WTC11 (cell line): ENCODE data around the gene RBP3. TPM values are rescaled to one million over a fixed set of nuclear protein-coding genes. Genes with fewer than 3 reads are reported as not detected.

Experiments used
- ATAC-seq: fragments of 200-7000 bp; cut with Tn5 transposase; 2 replicates; pipeline ENCODE4 v1.10.0; 2021; ENCODE audit warnings: mild to moderate bottlenecking, moderate library complexity
- CTCF ChIA-PET: fragments of 300-600 bp; sonication (Branson Sonifier 250); formaldehyde crosslinking; loops from one replicate; lab custom pipeline; 2021; ENCODE audit warnings: antibody characterized with exemption; lab: Charles Lee
- POLR2A ChIA-PET: fragments of 350-600 bp; sonication (Branson Sonifier 250); formaldehyde crosslinking; loops from one replicate; lab custom pipeline; 2021; ENCODE audit warnings: antibody characterized with exemption; lab: Charles Lee
- DNase-seq: peaks from one replicate; pipeline ENCODE4 v3.0.0; 2021; ENCODE audit warnings: low spot score
- H3K27ac Mint-ChIP-seq: 2 replicates; pipeline ENCODE4 v1.8.0; 2021; ENCODE audit warnings: mixed read lengths
- H3K27me3 Mint-ChIP-seq: 2 replicates; pipeline ENCODE4 v1.8.0; 2021; ENCODE audit warnings: low read depth, mild to moderate bottlenecking, moderate library complexity, mixed read lengths
- H3K36me3 Mint-ChIP-seq: 2 replicates; pipeline ENCODE4 v1.8.0; 2021; ENCODE audit warnings: mixed read lengths
- H3K4me1 Mint-ChIP-seq: 2 replicates; pipeline ENCODE4 v1.8.0; 2022; ENCODE audit warnings: mixed read lengths
- H3K4me3 Mint-ChIP-seq: 2 replicates; pipeline ENCODE4 v1.8.0; 2021; ENCODE audit warnings: mild to moderate bottlenecking, moderate library complexity, mixed read lengths
- H3K9me3 Mint-ChIP-seq: 2 replicates; pipeline ENCODE4 v1.8.0; 2021; ENCODE audit warnings: mixed read lengths
- ATF1 ChIP-seq: sonication (generic); formaldehyde crosslinking; IDR thresholded peaks from 2 replicates; pipeline ENCODE4 v1.8.1; 2023; ENCODE audit warnings: mild to moderate bottlenecking, moderate library complexity, missing genetic modification reagents
- ATF6 ChIP-seq: sonication (generic); formaldehyde crosslinking; IDR thresholded peaks from 2 replicates; pipeline ENCODE4 v1.8.1; 2023; ENCODE audit warnings: mild to moderate bottlenecking, missing genetic modification reagents
- CBFB ChIP-seq: sonication (generic); formaldehyde crosslinking; IDR thresholded peaks from 2 replicates; pipeline ENCODE4 v1.8.1; 2022; ENCODE audit warnings: mild to moderate bottlenecking, low read depth, missing genetic modification reagents
- CREM ChIP-seq: sonication (generic); formaldehyde crosslinking; IDR thresholded peaks from 2 replicates; pipeline ENCODE4 v1.8.1; 2022; ENCODE audit warnings: mild to moderate bottlenecking, missing genetic modification reagents, moderate library complexity
- ETV6 ChIP-seq: sonication (generic); formaldehyde crosslinking; IDR thresholded peaks from 2 replicates; pipeline ENCODE4 v1.8.1; 2022; ENCODE audit warnings: mild to moderate bottlenecking, missing genetic modification reagents
- FOXJ3 ChIP-seq: sonication (generic); formaldehyde crosslinking; IDR thresholded peaks from 2 replicates; pipeline ENCODE4 v1.9.0; 2021; ENCODE audit warnings: missing genetic modification reagents, mild to moderate bottlenecking, borderline replicate concordance
- IRF2 ChIP-seq: sonication (generic); formaldehyde crosslinking; IDR thresholded peaks from 2 replicates; pipeline ENCODE4 v1.8.0; 2022; ENCODE audit warnings: low read depth, missing genetic modification reagents, borderline replicate concordance
- MYBL2 ChIP-seq: sonication (generic); formaldehyde crosslinking; IDR thresholded peaks from 2 replicates; pipeline ENCODE4 v1.8.1; 2023; ENCODE audit warnings: mild to moderate bottlenecking, moderate library complexity, missing genetic modification reagents
- NFYB ChIP-seq: sonication (generic); formaldehyde crosslinking; conservative IDR thresholded peaks from 2 replicates; pipeline ENCODE4 v1.8.0; 2022; ENCODE audit warnings: low read depth, missing genetic modification reagents
- NR1H2 ChIP-seq: sonication (generic); formaldehyde crosslinking; IDR thresholded peaks from 2 replicates; pipeline ENCODE4 v1.9.0; 2021; ENCODE audit warnings: mild to moderate bottlenecking, moderate library complexity, missing genetic modification reagents
- NR3C1 ChIP-seq: sonication (generic); formaldehyde crosslinking; conservative IDR thresholded peaks from 2 replicates; pipeline ENCODE4 v1.8.1; 2023; ENCODE audit warnings: low read depth, mild to moderate bottlenecking, missing genetic modification reagents
- SP1 ChIP-seq: sonication (generic); formaldehyde crosslinking; conservative IDR thresholded peaks from 2 replicates; pipeline ENCODE4 v1.8.1; 2022; ENCODE audit warnings: missing genetic modification reagents
- USF2 ChIP-seq: sonication (generic); formaldehyde crosslinking; IDR thresholded peaks from 2 replicates; pipeline ENCODE4 v1.8.1; 2023; ENCODE audit warnings: mild to moderate bottlenecking, missing genetic modification reagents, moderate library complexity
- ZNF121 ChIP-seq: sonication (generic); formaldehyde crosslinking; IDR thresholded peaks from 2 replicates; pipeline ENCODE4 v1.8.0; 2023; ENCODE audit warnings: missing genetic modification reagents
- ZNF138 ChIP-seq: sonication (generic); formaldehyde crosslinking; conservative IDR thresholded peaks from 2 replicates; pipeline ENCODE4 v1.8.1; 2022; ENCODE audit warnings: mild to moderate bottlenecking, moderate library complexity, missing genetic modification reagents
- ZNF219 ChIP-seq: sonication (generic); formaldehyde crosslinking; IDR thresholded peaks from 2 replicates; pipeline ENCODE4 v1.8.0; 2023; ENCODE audit warnings: missing genetic modification reagents, mild to moderate bottlenecking, borderline replicate concordance
- ZNF232 ChIP-seq: sonication (generic); formaldehyde crosslinking; IDR thresholded peaks from 2 replicates; pipeline ENCODE4 v1.8.0; 2022; ENCODE audit warnings: mild to moderate bottlenecking, missing genetic modification reagents
- ZNF423 ChIP-seq: fragments of 250-450 bp; sonication (Bioruptor Pico); IDR thresholded peaks from 2 replicates; pipeline ENCODE4 v2.1.2; 2022; ENCODE audit warnings: mild to moderate bottlenecking, moderate library complexity
- total RNA-seq: library from RNA; stranded (reverse); gene quantifications from 3 replicates; pipeline ENCODE4 v1.2.3, GENCODE V29; 2021
- TF ChIP-seq, protein P1 (sequence below): sonication (generic); formaldehyde crosslinking; IDR thresholded peaks from 2 replicates; pipeline ENCODE4 v1.8.1; 2023; ENCODE audit warnings: mild to moderate bottlenecking, missing genetic modification reagents, moderate library complexity
- TF ChIP-seq, protein P2 (sequence below): fragments of 250-450 bp; sonication (Bioruptor Pico); IDR thresholded peaks from 2 replicates; pipeline ENCODE4 v1.8.0; 2021; ENCODE audit warnings: mild to moderate bottlenecking
- TF ChIP-seq, protein P3 (sequence below): sonication (generic); formaldehyde crosslinking; IDR thresholded peaks from 2 replicates; pipeline ENCODE4 v1.8.1; 2022; ENCODE audit warnings: mild to moderate bottlenecking, moderate library complexity, missing genetic modification reagents
- TF ChIP-seq, protein P4 (sequence below): sonication (generic); formaldehyde crosslinking; IDR thresholded peaks from 2 replicates; pipeline ENCODE4 v1.8.0; 2022; ENCODE audit warnings: missing genetic modification reagents

RBP3 gene
- total RNA-seq, 1 experiment from 2014 or later: not detected

DNA sequence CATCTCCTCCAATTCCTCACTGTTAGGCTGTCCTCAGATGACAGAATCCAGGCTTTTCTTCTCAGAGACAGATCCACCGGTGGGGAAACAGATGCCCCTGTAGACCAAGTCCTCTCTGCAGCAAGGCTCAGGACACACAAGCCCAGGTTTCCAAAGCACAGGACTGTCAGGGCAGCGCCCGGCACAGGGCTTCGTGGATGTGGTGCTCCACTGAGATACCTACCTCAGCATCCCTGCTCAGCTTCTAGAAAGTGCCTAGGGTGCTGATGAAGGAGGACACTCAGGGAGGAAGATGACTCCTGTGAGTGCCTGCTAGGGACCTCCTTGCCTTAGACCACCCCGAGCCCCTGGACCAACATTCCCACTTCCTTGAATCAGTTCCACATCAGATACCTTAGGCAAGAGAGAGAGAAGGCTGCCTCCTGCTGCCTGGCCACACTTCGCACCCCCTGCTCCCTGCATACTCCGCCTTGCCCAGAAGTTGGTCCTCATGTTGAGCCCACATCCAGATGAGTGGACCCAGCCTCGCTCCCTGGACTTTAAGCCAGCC is 8.9 kb upstream of the RBP3 start:
- CTCF ChIA-PET: interaction anchor here (0.7 to 1.7 kb wide), 5 partner anchors 13 to 45 kb away, joined by 3 to 14 read pairs (median 9); partner anchors contain the start of gene ZNF488
- H3K4me1 Mint-ChIP-seq: peaks cover 21% of the 10 kb centered on the region
- H3K36me3 Mint-ChIP-seq: no peaks in the 10 kb centered on the region
- H3K27me3 Mint-ChIP-seq: no peaks in the 10 kb centered on the region
- no peaks in the 10 kb centered on the region for H3K9me3 Mint-ChIP-seq
- POLR2A ChIA-PET: no interaction called here
- no peak overlapping the region for H3K27ac Mint-ChIP-seq
- ATAC-seq (no peak), DNase-seq (no peak)
- no peak for TF ChIP-seq ZNF138
- TF ChIP-seq, protein P1, sequence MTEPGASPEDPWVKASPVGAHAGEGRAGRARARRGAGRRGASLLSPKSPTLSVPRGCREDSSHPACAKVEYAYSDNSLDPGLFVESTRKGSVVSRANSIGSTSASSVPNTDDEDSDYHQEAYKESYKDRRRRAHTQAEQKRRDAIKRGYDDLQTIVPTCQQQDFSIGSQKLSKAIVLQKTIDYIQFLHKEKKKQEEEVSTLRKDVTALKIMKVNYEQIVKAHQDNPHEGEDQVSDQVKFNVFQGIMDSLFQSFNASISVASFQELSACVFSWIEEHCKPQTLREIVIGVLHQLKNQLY (CRISPR knock-in tag): no peak
- TF ChIP-seq CBFB (CRISPR knock-in tag): no peak
- no peak for TF ChIP-seq ATF6 (CRISPR knock-in tag)
- no peak for TF ChIP-seq CREM (CRISPR knock-in tag)
- TF ChIP-seq NFYB (CRISPR knock-in tag): no peak
- TF ChIP-seq NR1H2: no peak
- TF ChIP-seq, protein P2, sequence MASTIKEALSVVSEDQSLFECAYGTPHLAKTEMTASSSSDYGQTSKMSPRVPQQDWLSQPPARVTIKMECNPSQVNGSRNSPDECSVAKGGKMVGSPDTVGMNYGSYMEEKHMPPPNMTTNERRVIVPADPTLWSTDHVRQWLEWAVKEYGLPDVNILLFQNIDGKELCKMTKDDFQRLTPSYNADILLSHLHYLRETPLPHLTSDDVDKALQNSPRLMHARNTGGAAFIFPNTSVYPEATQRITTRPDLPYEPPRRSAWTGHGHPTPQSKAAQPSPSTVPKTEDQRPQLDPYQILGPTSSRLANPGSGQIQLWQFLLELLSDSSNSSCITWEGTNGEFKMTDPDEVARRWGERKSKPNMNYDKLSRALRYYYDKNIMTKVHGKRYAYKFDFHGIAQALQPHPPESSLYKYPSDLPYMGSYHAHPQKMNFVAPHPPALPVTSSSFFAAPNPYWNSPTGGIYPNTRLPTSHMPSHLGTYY (CRISPR knock-in tag): no peak
- TF ChIP-seq ZNF219 (CRISPR knock-in tag): no peak
- no peak for TF ChIP-seq ZNF121 (CRISPR knock-in tag)
- no peak for TF ChIP-seq ETV6 (CRISPR knock-in tag)
- H3K4me3 Mint-ChIP-seq: no peak overlapping the region

DNA sequence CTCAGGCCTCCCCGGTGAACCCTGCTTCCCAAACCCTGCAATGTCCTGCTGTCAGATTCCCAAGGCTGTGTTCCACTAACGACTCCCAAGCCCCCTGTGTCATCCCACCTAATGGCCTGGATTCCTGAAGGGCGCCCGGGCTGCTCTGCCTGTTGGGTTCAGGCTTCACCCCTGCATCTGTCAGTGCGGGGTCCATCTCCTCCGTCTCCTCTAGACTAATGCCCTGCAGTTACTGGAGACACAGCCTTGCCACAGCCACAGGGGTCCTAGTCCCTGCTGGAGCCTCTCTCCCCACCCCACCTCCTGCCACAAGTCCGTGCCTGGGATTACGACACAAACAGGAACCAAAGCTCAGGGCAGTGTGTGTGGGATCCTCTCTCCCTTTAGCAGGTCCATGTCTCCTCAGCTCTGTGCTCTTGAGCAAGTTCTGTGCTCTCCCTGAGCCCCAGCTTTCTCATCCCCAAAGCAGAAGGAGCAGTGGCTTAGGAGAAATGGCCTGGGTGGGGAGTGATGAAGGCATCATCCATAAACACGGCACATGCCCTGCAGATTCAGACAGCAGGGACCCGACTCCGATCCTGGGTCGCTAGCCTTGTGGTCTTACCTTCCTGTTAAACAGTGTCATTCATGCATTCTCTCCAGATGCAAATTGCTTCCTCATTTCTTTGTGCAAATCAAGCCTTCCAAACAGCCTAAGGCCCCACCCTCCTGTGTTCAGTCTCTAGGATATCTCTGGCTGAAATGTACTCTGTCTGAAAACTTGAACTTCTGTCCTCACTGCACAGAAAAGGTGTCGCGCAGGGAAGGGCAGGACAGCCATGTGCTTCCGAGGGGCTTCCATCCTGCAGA is 8.2 kb upstream of the RBP3 start:
- Mint-ChIP-seq H3K4me1 (peaks cover 21% of the 10 kb centered on the region), H3K4me3 (no peak overlapping the region), H3K36me3 (no peaks in the 10 kb centered on the region), H3K27ac (no peak overlapping the region), H3K9me3 (no peaks in the 10 kb centered on the region), H3K27me3 (no peaks in the 10 kb centered on the region)
- no peak for TF ChIP-seq MYBL2
- no peak for TF ChIP-seq ZNF232 (CRISPR knock-in tag)
- no peak for TF ChIP-seq SP1 (CRISPR knock-in tag)
- no peak for TF ChIP-seq NR3C1 (CRISPR knock-in tag)
- TF ChIP-seq, protein P3, sequence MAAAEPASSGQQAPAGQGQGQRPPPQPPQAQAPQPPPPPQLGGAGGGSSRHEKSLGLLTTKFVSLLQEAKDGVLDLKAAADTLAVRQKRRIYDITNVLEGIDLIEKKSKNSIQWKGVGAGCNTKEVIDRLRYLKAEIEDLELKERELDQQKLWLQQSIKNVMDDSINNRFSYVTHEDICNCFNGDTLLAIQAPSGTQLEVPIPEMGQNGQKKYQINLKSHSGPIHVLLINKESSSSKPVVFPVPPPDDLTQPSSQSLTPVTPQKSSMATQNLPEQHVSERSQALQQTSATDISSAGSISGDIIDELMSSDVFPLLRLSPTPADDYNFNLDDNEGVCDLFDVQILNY: no peak
- TF ChIP-seq ZNF423 (CRISPR knock-in tag): no peak
- TF ChIP-seq NR1H2: no peak
- TF ChIP-seq, protein P4, sequence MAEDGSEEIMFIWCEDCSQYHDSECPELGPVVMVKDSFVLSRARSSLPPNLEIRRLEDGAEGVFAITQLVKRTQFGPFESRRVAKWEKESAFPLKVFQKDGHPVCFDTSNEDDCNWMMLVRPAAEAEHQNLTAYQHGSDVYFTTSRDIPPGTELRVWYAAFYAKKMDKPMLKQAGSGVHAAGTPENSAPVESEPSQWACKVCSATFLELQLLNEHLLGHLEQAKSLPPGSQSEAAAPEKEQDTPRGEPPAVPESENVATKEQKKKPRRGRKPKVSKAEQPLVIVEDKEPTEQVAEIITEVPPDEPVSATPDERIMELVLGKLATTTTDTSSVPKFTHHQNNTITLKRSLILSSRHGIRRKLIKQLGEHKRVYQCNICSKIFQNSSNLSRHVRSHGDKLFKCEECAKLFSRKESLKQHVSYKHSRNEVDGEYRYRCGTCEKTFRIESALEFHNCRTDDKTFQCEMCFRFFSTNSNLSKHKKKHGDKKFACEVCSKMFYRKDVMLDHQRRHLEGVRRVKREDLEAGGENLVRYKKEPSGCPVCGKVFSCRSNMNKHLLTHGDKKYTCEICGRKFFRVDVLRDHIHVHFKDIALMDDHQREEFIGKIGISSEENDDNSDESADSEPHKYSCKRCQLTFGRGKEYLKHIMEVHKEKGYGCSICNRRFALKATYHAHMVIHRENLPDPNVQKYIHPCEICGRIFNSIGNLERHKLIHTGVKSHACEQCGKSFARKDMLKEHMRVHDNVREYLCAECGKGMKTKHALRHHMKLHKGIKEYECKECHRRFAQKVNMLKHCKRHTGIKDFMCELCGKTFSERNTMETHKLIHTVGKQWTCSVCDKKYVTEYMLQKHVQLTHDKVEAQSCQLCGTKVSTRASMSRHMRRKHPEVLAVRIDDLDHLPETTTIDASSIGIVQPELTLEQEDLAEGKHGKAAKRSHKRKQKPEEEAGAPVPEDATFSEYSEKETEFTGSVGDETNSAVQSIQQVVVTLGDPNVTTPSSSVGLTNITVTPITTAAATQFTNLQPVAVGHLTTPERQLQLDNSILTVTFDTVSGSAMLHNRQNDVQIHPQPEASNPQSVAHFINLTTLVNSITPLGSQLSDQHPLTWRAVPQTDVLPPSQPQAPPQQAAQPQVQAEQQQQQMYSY (CRISPR knock-in tag): no peak
- TF ChIP-seq ATF1 (CRISPR knock-in tag): no peak
- TF ChIP-seq USF2 (CRISPR knock-in tag): no peak
- no peak for TF ChIP-seq FOXJ3 (CRISPR knock-in tag)
- TF ChIP-seq IRF2 (CRISPR knock-in tag): no peak
- ATAC-seq (no peak; the same call in 1 of the 2 replicates), DNase-seq (no peak)
- POLR2A ChIA-PET: no interaction called here
- CTCF ChIA-PET: interaction anchor here (0.7 to 1.7 kb wide), 23 partner anchors 9 to 345 kb away, joined by 3 to 14 read pairs (median 5); partner anchors contain the start of genes GDF10 and ZNF488
